ENCODE results near the gene GUCY1A2. TPM values are rescaled to one million over a fixed set of nuclear protein-coding genes. Genes with fewer than 3 reads are reported as not detected.

Gene GUCY1A2
- total and polyA plus RNA-seq, 12 donors: 1.3 to 26.3 (median 12.0) TPM

- Histone ChIP-seq H3K27me3 (no peaks in the 10 kb centered on the region), H3K4me1 (replicated peaks in 1 of 2) (no peaks in the 10 kb centered on the region), H3K4me3 (no peak overlapping the region), H3K36me3 (replicated peaks in 1 of 2) (no peaks in the 10 kb centered on the region), H3K27ac (no peak overlapping the region), H3K9me3 (replicated peaks in 1 of 3) (no peaks in the 10 kb centered on the region)
- DNase-seq: no peak
- intact Hi-C loops (cut with DNase I): no loop called here
- TF ChIP-seq CTCF (IDR thresholded peaks at IDR 0.05): no peak
- TF ChIP-seq POLR2A (IDR thresholded peaks at IDR 0.05): no peak
Observed at GRCh38 chr11:106858200-106858599, 160.1 kb downstream of the GUCY1A2 start.

- no peaks in the 10 kb centered on the region for H3K27me3 ChIP-seq
- no peaks in the 10 kb centered on the region for H3K4me1 ChIP-seq (replicated peaks in 1 of 2)
- H3K4me3 ChIP-seq: no peak overlapping the region
- no peaks in the 10 kb centered on the region for H3K36me3 ChIP-seq (replicated peaks in 1 of 2)
- H3K9me3 ChIP-seq (replicated peaks in 1 of 3): no peaks in the 10 kb centered on the region
- intact Hi-C loops (cut with DNase I): no loop called here
- H3K27ac ChIP-seq: no peak overlapping the region
- WGBS, 4 donors: 67 to 73% (median 71%) methylated on average over 3 of the region's 3 CpGs
- no peak for DNase-seq
- no peak for TF ChIP-seq CTCF (IDR thresholded peaks at IDR 0.05)
- no peak for TF ChIP-seq POLR2A (IDR thresholded peaks at IDR 0.05)
Observed at GRCh38 chr11:106856566-106856965, 161.7 kb downstream of the GUCY1A2 start.

- intact Hi-C loops (cut with DNase I): no loop called here
- H3K27ac ChIP-seq: no peak overlapping the region
- H3K27me3 ChIP-seq: no peaks in the 10 kb centered on the region
- TF ChIP-seq POLR2A (IDR thresholded peaks at IDR 0.05) (no peak), CTCF (IDR thresholded peaks at IDR 0.05) (no peak)
- no peaks in the 10 kb centered on the region for H3K9me3 ChIP-seq (replicated peaks in 1 of 3)
- H3K4me3 ChIP-seq: no peak overlapping the region
- no peak for DNase-seq
- no peaks in the 10 kb centered on the region for H3K4me1 ChIP-seq (replicated peaks in 1 of 2)
- 85 to 98% (median 93%) methylated on average over 7 of the region's 7 CpGs for WGBS, 4 donors
- no peaks in the 10 kb centered on the region for H3K36me3 ChIP-seq (replicated peaks in 1 of 2)
Observed at GRCh38 chr11:106854429-106854828, 163.8 kb downstream of the GUCY1A2 start.

GRCh38 chr11:106853850-106854401, 164.3 kb downstream of the GUCY1A2 start:
- TF ChIP-seq POLR2A (IDR thresholded peaks at IDR 0.05): no peak
- TF ChIP-seq CTCF (IDR thresholded peaks at IDR 0.05): no peak
- Histone ChIP-seq H3K4me3 (no peak overlapping the region), H3K27ac (no peak overlapping the region), H3K36me3 (replicated peaks in 1 of 2) (no peaks in the 10 kb centered on the region), H3K4me1 (replicated peaks in 1 of 2) (no peaks in the 10 kb centered on the region), H3K27me3 (no peaks in the 10 kb centered on the region), H3K9me3 (replicated peaks in 1 of 3) (no peaks in the 10 kb centered on the region)
- WGBS, 4 donors: 88 to 100% (median 94%) methylated on average over 1 of the region's 1 CpG
- DNase-seq: no peak
- intact Hi-C loops (cut with DNase I): no loop called here
